ENCODE results near the gene TSHZ2.
"Not testable (repeated sequence)": the region's sequence is repeated elsewhere in the genome, so short reads cannot be mapped to it uniquely, and the experiment has no call there.

The TSHZ2 gene

DNA sequence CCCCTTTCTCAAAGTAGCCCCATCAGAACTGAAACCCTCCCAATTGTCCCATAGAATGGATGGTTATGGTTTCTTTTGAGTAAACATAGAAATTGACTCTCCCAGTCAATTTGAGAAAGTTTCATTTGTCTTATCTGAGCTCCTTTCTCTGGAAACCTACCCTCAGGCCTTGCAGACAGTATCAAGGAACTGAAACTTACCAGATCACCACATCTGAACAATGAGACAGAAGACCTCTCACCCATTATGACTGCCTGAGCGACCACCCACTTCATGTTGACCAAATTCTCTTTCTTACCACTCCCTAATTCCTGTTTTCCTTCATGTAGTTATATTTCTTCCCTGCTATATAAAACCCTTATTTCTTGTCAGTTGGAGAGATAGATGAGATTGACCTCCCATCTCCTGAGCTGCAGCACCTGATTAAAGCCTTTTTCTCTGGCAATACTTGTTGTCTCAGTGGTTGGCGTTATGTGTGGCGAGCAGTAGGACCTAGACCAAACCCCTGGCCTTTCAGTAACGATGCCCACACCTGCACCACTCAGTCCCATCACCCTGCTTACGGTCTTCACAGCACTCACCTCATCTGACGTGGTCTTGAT is 482.6 kb downstream of the TSHZ2 start:
- no peak for DNase-seq (ENCODE audit: low read depth)

- DNase-seq (ENCODE audit: low read depth) = no peak
These were observed 491.2 kb downstream of the TSHZ2 start for GRCh38 chr20:53463101-53463972.

DNA sequence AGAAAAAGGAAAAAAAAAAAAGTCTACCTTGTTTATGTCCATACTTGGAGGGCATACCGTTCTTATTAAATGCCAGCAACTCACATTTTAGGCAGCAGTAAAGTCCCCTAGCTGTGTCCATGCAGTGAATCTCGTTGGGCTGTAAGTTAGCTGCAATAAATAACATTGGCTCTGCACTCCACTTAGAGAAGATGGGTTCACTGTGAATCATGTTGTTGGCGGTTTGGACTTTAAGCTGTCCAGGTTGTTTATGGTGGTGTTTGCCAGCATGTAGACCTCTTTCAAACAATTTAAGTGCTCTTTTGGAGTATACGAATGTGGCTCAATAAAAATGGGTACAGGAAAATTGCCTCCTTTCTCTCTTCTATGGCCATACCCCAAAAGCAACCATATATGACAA is 494.1 kb downstream of the TSHZ2 start:
- DNase-seq (ENCODE audit: low read depth) = no peak

DNA sequence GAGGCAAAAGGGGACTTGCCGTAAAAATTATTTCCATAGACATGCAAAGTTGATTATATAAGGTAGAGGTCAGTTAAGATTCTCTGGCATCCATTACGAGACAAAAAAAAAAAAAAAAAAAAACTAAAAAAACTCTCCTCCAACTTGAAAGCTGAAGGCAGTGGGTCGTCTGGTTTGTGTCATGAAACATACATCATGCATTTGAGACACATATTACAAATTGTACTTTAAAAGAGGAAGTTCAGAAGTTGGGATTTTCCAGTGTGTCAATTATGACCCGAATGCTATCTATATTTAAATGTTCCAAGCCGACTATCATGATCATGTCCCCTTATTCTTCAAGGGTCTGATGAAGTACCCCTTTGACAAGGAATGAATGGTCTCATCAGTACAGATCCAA is 496.4 kb downstream of the TSHZ2 start:
- no peak for DNase-seq (ENCODE audit: low read depth)

- not testable (repeated sequence) for DNase-seq (ENCODE audit: low read depth)
These were observed 500.7 kb downstream of the TSHZ2 start for GRCh38 chr20:53472859-53473258.

- no peak for DNase-seq (ENCODE audit: low read depth)
These were observed 508.8 kb downstream of the TSHZ2 start for GRCh38 chr20:53480913-53481312.

DNA sequence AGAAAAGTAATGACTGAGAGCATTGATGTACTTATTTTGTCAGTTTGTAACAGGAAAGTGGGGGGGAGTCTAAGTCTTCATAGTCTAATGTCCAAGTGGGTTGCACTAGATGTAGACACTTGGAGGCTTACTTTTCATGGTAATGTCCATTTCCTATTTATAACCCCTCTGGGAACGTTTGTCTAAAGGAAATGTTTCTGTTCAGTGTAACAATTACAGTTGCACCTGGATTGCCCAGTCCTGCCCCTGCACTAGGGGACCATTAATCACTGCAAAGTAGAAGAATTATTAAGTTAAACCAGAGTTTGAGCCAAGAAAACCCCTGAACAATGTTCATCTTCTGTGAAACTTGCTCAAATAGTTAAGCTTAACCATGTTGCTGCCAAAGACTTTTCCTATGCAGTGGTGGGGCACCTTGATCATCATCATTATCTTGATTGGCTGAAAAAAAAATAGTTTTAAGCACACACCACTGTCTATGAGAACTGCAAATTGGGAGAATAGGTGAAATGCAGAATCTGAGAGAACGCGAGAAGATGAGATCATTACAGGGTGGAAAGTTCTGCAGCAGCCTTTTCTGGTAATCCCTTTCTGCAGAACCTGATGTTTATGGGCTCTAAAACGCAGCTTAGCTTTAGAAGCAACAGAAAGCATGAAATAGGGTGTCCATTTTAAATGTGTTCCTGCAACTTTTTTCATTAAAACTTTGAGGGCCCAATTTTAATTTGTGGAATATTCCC is 515.5 kb downstream of the TSHZ2 start:
- DNase-seq (ENCODE audit: low read depth) = no peak

DNA sequence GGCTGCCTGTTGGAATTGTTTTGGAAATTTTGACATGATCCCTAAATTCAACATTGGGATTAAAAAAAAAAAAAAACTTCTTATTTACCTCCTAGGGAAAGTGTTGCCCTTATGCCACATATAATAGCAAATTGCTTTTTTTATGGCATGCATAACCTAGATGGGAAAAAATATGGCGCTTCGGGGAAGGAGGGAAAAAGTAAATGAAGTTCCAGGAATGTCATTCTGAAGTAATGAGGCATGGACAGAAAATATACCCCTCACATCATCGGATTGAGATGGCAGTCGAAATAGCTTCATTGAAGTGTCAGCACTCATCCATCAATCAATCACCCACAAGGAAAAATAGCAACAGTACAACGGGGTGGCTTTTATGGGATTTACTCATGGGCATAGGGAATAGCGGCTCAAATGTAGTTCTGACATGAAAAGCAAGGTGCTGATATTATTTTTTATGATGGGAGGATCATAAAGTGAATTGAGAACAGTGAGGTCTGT is 516.7 kb downstream of the TSHZ2 start:
- DNase-seq (ENCODE audit: low read depth) = no peak

DNA sequence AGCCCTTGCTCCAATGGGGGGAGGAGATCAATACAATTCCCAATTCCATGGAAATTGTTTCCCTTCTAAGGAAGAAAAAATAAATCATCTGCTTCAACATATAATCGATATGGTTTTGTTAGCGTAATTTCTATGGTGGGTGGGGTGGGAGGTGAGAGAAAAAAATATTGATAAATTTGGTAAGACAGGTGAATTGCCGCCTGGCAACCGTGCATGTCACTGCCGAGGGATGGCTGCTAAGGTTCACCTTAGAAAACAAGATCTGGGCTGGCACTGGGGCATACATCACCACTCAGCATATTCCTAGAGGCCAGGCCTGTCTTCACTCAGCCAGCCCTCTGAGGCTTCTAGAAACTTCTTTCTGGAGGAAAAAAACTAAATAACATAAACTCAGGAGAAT is 517.4 kb downstream of the TSHZ2 start:
- DNase-seq (ENCODE audit: low read depth) = no peak

DNA sequence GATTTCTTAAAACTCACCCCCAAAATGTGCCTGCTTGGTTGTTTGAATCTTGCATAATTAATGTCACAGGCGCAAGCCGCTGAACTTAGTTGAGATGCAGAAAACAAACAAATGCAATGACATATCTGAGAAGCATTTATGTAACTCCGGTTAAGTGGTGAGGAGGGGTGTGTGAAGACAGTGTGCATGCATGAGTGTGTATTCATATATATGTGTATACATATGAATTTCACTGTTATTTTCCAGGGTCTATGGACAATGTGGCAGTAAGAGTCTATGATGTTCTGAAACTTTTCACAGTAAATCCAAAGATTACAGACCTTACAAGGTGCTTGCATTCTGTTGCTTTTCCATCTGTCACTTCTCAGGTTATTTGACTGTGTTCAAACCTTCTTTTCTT is 518.5 kb downstream of the TSHZ2 start:
- DNase-seq (ENCODE audit: low read depth) = no peak

DNA sequence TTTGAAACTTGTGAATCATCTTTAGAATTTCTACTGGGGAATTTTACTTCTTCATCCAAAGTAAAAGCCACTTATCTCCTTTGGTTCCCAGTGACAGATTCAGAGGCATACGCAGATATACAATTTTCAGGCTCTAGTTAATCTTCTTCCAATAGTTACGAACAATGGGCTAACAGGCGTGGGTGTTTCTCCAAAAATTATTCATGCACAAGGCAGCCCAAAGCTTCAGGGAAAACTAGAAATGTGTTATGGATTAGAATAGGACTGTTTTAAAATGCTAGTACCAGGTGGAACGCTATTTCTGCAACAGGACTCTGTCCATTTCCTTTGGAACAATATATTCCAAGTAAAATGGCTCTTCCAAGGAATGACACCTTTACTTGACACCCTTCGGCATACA is 519.3 kb downstream of the TSHZ2 start:
- no peak for DNase-seq (ENCODE audit: low read depth)

DNA sequence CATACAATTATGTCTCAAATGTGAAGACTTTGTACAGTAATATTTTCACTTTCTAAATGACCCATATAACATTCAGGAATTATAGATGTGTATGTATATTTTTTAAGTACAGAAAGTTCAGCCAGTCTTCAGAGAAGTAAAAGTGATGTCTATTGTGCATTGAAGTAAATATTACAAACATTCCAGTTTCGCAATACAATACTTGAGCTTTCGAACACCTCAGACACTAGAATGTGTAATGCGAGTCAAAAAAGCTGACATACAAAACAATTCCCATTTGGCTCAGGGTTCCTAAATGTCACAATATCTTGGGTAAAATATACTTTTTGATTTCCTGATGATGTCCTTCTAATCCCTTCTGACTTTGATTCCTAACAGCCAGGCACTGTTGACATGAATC is 520.1 kb downstream of the TSHZ2 start:
- DNase-seq (ENCODE audit: low read depth) = no peak

DNA sequence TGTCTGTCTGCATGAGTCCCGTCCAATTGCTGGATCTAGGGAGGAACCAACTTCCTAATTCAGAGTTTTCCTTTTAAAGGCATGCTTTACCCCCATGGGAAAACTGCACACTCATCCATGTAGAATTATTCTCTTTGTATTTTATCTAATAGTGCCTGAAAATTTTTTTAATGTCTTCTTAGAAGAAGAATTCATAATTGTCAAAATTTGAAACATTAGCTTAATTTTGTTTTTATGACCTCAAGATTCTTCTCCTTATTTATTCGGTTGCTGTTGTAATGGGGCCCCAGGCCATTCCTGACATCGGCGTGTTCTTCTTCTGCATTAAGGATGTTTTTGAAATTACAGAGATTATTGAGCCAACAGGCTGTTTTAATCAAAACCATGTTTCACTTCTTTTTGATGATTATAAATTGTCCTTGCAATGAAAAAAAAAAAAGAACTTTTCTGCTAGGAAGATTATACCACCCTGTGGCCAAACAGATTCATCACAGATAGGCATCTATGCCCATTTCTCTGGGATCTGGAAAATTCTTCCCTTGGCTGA is 521.2 kb downstream of the TSHZ2 start:
- no peak for DNase-seq (ENCODE audit: low read depth)

DNA sequence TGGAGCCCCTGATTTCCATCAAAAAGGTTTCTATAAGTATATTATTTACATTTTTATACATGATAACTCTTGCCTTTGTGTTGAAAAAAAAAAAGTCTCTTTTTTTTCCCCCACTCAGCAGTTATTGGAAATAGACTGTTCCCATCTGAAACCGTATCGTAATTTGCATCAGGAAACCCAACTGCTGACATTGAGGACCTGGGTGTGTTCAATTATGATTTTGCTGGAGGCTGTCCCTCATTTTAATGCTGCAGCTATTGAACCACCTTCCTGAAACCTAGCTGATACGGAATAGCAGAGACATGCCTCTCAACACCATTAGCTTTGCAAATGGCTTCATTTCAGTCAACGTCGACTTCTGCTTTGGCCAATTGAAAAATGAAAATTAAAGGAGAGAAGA is 522.6 kb downstream of the TSHZ2 start:
- no peak for DNase-seq (ENCODE audit: low read depth)

- no peak for DNase-seq (ENCODE audit: low read depth)
These were observed 523.4 kb downstream of the TSHZ2 start for GRCh38 chr20:53495398-53496092.

- DNase-seq (ENCODE audit: low read depth) = no peak
These were observed 525.1 kb downstream of the TSHZ2 start for GRCh38 chr20:53497246-53497645.

- no peak for DNase-seq (ENCODE audit: low read depth)
These were observed 526.2 kb downstream of the TSHZ2 start for GRCh38 chr20:53498341-53498740.

- DNase-seq (ENCODE audit: low read depth) = no peak
These were observed 528.5 kb downstream of the TSHZ2 start for GRCh38 chr20:53500651-53501050.

DNA sequence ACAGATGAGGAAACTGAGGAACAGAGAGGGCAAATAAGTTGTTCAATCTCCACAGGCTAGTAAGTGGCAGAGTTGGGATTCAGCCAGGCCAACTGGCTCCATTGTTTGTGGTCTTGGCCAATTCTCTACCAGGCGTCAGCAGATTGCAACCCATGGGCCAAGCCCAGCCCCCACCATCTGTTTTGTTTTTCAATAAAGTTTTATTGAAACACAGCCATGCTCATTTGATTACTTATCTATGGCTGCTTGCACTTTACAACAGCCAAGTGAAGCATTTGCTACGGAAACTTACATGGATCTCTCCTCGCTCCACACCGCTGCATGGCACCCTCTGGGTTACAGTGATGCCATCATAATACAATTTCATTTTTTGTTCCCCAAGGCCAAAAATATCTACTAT is 530.7 kb downstream of the TSHZ2 start:
- DNase-seq (ENCODE audit: low read depth) = no peak

DNA sequence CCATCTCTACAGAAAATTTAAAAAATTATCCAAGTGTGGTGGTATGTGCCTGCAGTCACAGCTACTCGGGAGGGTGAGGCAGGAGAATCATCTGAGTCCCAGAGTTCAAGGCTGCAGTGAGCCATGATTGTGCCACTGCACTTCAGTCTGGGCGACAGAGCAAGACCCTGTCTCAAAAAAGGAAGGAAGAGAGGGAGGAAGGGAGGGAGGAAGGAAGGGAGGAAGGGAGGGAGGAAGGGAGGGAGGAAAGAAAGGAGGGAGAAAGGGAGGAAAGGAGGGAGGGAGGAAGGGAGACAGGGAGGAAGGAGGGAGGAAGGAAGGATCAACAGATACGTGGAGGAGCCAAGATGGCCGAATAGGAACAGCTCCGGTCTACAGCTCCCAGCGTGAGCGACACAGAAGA is 531.4 kb downstream of the TSHZ2 start:
- DNase-seq (ENCODE audit: low read depth) = no peak

GRCh38 chr20:53504106-53504505 is 531.9 kb downstream of the TSHZ2 start:
- not testable (repeated sequence) for DNase-seq (ENCODE audit: low read depth)

GRCh38 chr20:53510262-53510661 is 538.1 kb downstream of the TSHZ2 start:
- DNase-seq (ENCODE audit: low read depth) = no peak

All from activated T-cell treated with anti-CD3 and anti-CD28 coated beads for 24 hours (primary cell).